HEK293 (cell line): ENCODE results near the gene A4GALT.

Experiments
- CTCF ChIA-PET: fragments of 350-600 bp; formaldehyde crosslinking; extraction: SDS; loops from one replicate; lab custom pipeline; 2021; ENCODE audit warnings: antibody characterized with exemption; lab: Yijun Ruan, JAX
- POLR2A ChIA-PET: fragments of 300-600 bp; formaldehyde crosslinking; extraction: SDS; loops from one replicate; lab custom pipeline; 2020; ENCODE audit warnings: antibody characterized with exemption, inconsistent platforms; lab: Yijun Ruan, JAX
- H3K27ac ChIP-seq: fragments of 200-500 bp; sonication (Bioruptor generic); 2 replicates; pipeline ENCODE4 v1.5.1; 2014; ENCODE audit warnings: low read depth, low read length, control low read depth, inconsistent platforms; ENCODE audit errors: extremely low read depth
- H3K36me3 ChIP-seq, 2 experiments: fragments of 200-500 bp in 1 of 2; sonication (Bioruptor generic) in 1 of 2; 1 replicate in 1 of 2; 2 replicates in 1 of 2; pipeline ENCODE4 v1.5.1; 2014 to 2017; ENCODE audit warnings: inconsistent platforms in 2 of 2, low read length in 2 of 2; ENCODE audit not compliant: control insufficient read depth in 2 of 2, insufficient read depth in 1 of 2
- H3K4me1 ChIP-seq: fragments of 200-500 bp; sonication (Bioruptor generic); 2 replicates; pipeline ENCODE4 v1.5.1; 2014; ENCODE audit warnings: mild to moderate bottlenecking, low read length, inconsistent platforms; ENCODE audit not compliant: control insufficient read depth, insufficient read depth
- H3K4me3 ChIP-seq: 2 replicates; pipeline ENCODE4 v1.5.1; 2011; ENCODE audit warnings: low read depth, mild to moderate bottlenecking, control low read depth, low read length, moderate library complexity
- H3K9me3 ChIP-seq: fragments of 200-500 bp; sonication (Bioruptor generic); 2 replicates; pipeline ENCODE4 v1.5.1; 2014; ENCODE audit warnings: low read depth, low read length, inconsistent platforms; ENCODE audit not compliant: control insufficient read depth, insufficient read depth
- GLI4 ChIP-seq: fragments of 450-650 bp; formaldehyde crosslinking; IDR thresholded peaks from 2 replicates; pipeline ENCODE4 v1.5.1; 2016; ENCODE audit warnings: missing biosample characterization, missing genetic modification characterization
- KLF9 ChIP-seq: fragments of 450-650 bp; formaldehyde crosslinking; IDR thresholded peaks from 2 replicates; pipeline ENCODE4 v1.5.1; 2016; ENCODE audit warnings: missing biosample characterization, missing genetic modification characterization, low read depth
- MZF1 ChIP-seq: fragments of 450-650 bp; formaldehyde crosslinking; IDR thresholded peaks from 2 replicates; pipeline ENCODE4 v1.5.1; 2017; ENCODE audit warnings: missing biosample characterization, missing genetic modification characterization, borderline replicate concordance
- SP2 ChIP-seq: fragments of 450-650 bp; formaldehyde crosslinking; IDR thresholded peaks from 2 replicates; pipeline ENCODE4 v1.5.1; 2016; ENCODE audit warnings: missing biosample characterization, missing genetic modification characterization
- ZBTB21 ChIP-seq: fragments of 450-650 bp; formaldehyde crosslinking; IDR thresholded peaks from 2 replicates; pipeline ENCODE4 v1.5.1; 2017; ENCODE audit warnings: missing biosample characterization, missing genetic modification characterization
- ZBTB8A ChIP-seq: fragments of 450-650 bp; formaldehyde crosslinking; IDR thresholded peaks from 2 replicates; pipeline ENCODE4 v1.5.1; 2016; ENCODE audit warnings: missing biosample characterization, missing genetic modification characterization
- ZNF169 ChIP-seq: fragments of 450-650 bp; formaldehyde crosslinking; IDR thresholded peaks from 2 replicates; pipeline ENCODE4 v1.5.1; 2016; ENCODE audit warnings: missing biosample characterization, missing genetic modification characterization
- ZNF175 ChIP-seq: fragments of 450-650 bp; formaldehyde crosslinking; IDR thresholded peaks from 2 replicates; pipeline ENCODE4 v1.5.1; 2016; ENCODE audit warnings: missing biosample characterization, missing genetic modification characterization
- ZNF184 ChIP-seq: fragments of 450-650 bp; IDR thresholded peaks from 2 replicates; pipeline ENCODE4 v1.5.1; 2018; ENCODE audit warnings: missing biosample characterization, mild to moderate bottlenecking, missing genetic modification characterization
- ZNF274 ChIP-seq, 2 experiments: fragments of 200-500 bp in 1 of 2; fragments of 450-650 bp in 1 of 2; sonication (Bioruptor generic) in 1 of 2; formaldehyde crosslinking in 1 of 2; IDR thresholded peaks; 2 replicates each; pipeline versions ENCODE4 v1.5.1 to v1.6.1; 2014 to 2016; ENCODE audit warnings: borderline replicate concordance in 1 of 2, inconsistent platforms in 1 of 2, low read length in 1 of 2, missing biosample characterization in 1 of 2, missing genetic modification characterization in 1 of 2
- ZNF324 ChIP-seq: fragments of 450-650 bp; formaldehyde crosslinking; IDR thresholded peaks from 2 replicates; pipeline ENCODE4 v1.5.1; 2016; ENCODE audit warnings: missing biosample characterization, missing genetic modification characterization
- ZNF341 ChIP-seq: fragments of 450-650 bp; formaldehyde crosslinking; IDR thresholded peaks from 2 replicates; pipeline ENCODE4; 2016; ENCODE audit warnings: low read depth, missing biosample characterization, missing genetic modification characterization
- ZNF404 ChIP-seq: fragments of 450-650 bp; formaldehyde crosslinking; IDR thresholded peaks from 2 replicates; pipeline ENCODE4 v1.5.1; 2017; ENCODE audit warnings: missing biosample characterization, missing genetic modification characterization
- ZNF660 ChIP-seq: fragments of 450-650 bp; IDR thresholded peaks from 2 replicates; pipeline ENCODE4 v1.5.1; 2018; ENCODE audit warnings: missing biosample characterization, mild to moderate bottlenecking, missing genetic modification characterization
- ZNF677 ChIP-seq: fragments of 450-650 bp; IDR thresholded peaks from 2 replicates; pipeline ENCODE4 v1.5.0; 2018; ENCODE audit warnings: missing biosample characterization, mild to moderate bottlenecking, missing genetic modification characterization, moderate library complexity
- ZNF843 ChIP-seq: fragments of 450-650 bp; formaldehyde crosslinking; IDR thresholded peaks from 2 replicates; pipeline ENCODE4 v1.5.1; 2016; ENCODE audit warnings: missing biosample characterization, missing genetic modification characterization
- TF ChIP-seq, protein P1 (sequence below): fragments of 450-650 bp; IDR thresholded peaks from 2 replicates; pipeline ENCODE4 v1.5.1; 2018; ENCODE audit warnings: missing biosample characterization, mild to moderate bottlenecking, missing genetic modification characterization
- TF ChIP-seq, protein P2 (sequence below): fragments of 450-650 bp; formaldehyde crosslinking; IDR thresholded peaks from 2 replicates; pipeline ENCODE4 v1.5.1; 2017; ENCODE audit warnings: missing biosample characterization, missing genetic modification characterization
- TF ChIP-seq, protein P3 (sequence below): fragments of 450-650 bp; formaldehyde crosslinking; IDR thresholded peaks from 2 replicates; pipeline ENCODE4 v1.5.1; 2016; ENCODE audit warnings: missing biosample characterization, missing genetic modification characterization
- TF ChIP-seq, protein P4 (sequence below): fragments of 450-650 bp; formaldehyde crosslinking; IDR thresholded peaks from 2 replicates; pipeline ENCODE4 v1.5.1; 2016; ENCODE audit warnings: missing biosample characterization, missing genetic modification characterization
- TF ChIP-seq, protein P5 (sequence below): fragments of 450-650 bp; formaldehyde crosslinking; conservative IDR thresholded peaks from 2 replicates; pipeline ENCODE4 v1.5.1; 2016; ENCODE audit warnings: low read depth, missing biosample characterization, missing genetic modification characterization

The A4GALT gene

DNA sequence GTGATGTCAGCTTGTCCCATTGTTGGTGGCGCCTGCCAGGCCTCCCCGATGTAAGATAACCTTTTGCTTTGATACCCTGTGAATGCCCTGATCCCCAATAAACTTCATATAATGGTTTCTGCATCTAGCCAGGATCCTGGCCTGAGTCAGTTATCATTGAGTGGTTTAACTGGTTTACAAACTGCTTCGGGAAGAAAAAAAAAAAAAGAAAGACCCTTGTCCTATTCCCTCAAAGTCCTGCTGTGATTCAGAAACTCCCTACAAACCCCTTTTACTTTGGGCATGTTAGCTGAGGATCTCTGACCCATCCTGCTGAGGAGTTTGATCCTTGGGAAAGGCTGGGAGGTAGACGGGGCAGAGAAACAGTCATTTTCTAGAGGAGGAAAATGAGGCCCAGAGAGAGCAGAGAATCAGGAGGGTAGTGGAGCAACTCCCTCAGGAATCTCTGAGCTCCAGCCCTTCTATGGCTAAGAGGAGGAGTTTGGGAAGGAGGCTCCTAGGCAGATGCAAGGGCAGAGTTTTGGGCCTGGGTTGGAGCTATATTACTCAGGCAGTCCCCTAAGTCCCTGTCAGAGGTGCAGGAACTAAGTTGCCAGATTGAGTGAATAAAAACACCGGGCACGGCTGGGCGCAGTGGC is 66.1 kb downstream of the A4GALT start:
- H3K4me1 ChIP-seq = no peaks in the 10 kb centered on the region
- no peak overlapping the region for H3K4me3 ChIP-seq
- ChIA-PET POLR2A (no interaction called here), CTCF (interaction anchor here (0.6 to 2.3 kb wide), 5 partner anchors 15 to 166 kb away, joined by 3 to 9 read pairs (median 3); no protein-coding TSS in a partner anchor)
- no peak overlapping the region for H3K27ac ChIP-seq
- TF ChIP-seq, protein P1, sequence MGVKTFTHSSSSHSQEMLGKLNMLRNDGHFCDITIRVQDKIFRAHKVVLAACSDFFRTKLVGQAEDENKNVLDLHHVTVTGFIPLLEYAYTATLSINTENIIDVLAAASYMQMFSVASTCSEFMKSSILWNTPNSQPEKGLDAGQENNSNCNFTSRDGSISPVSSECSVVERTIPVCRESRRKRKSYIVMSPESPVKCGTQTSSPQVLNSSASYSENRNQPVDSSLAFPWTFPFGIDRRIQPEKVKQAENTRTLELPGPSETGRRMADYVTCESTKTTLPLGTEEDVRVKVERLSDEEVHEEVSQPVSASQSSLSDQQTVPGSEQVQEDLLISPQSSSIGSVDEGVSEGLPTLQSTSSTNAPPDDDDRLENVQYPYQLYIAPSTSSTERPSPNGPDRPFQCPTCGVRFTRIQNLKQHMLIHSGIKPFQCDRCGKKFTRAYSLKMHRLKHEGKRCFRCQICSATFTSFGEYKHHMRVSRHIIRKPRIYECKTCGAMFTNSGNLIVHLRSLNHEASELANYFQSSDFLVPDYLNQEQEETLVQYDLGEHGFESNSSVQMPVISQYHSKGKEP (tag by site-specific recombination) = no peak
- TF ChIP-seq, protein P2, sequence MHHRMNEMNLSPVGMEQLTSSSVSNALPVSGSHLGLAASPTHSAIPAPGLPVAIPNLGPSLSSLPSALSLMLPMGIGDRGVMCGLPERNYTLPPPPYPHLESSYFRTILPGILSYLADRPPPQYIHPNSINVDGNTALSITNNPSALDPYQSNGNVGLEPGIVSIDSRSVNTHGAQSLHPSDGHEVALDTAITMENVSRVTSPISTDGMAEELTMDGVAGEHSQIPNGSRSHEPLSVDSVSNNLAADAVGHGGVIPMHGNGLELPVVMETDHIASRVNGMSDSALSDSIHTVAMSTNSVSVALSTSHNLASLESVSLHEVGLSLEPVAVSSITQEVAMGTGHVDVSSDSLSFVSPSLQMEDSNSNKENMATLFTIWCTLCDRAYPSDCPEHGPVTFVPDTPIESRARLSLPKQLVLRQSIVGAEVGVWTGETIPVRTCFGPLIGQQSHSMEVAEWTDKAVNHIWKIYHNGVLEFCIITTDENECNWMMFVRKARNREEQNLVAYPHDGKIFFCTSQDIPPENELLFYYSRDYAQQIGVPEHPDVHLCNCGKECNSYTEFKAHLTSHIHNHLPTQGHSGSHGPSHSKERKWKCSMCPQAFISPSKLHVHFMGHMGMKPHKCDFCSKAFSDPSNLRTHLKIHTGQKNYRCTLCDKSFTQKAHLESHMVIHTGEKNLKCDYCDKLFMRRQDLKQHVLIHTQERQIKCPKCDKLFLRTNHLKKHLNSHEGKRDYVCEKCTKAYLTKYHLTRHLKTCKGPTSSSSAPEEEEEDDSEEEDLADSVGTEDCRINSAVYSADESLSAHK = peak; percentile 46; the same call in 1 of the 2 replicates
- H3K36me3 ChIP-seq = no peaks in the 10 kb centered on the region
- no peaks in the 10 kb centered on the region for H3K9me3 ChIP-seq

DNA sequence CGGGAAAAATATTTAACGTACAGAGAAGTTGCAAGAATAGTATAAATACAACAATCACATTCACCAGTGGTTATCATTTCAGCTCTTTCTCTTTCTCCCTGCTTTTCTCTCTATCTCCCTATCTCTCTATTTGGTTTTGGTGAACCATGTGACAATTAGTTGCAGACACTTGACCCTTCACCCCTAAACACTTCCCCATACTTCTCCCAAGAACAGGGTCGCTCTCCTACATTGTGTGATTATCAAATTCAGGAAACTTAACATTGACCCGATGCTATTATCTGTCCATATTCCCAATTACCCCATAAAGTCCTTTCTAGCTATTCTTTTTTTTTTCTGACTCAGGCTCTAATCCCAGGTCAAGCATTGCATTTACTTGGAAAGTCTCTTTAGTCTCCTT is 66.7 kb downstream of the A4GALT start:
- ChIA-PET CTCF (interaction anchor here (0.6 to 1.8 kb wide), 5 partner anchors 14 to 188 kb away, joined by 3 to 9 read pairs (median 3); no protein-coding TSS in a partner anchor), POLR2A (interaction anchor here (1.7 kb wide), 1 partner anchor 39 kb away, joined by 4 read pairs; the partner anchor contains the start of gene POLDIP3)
- Histone ChIP-seq H3K4me1 (no peaks in the 10 kb centered on the region), H3K9me3 (no peaks in the 10 kb centered on the region), H3K4me3 (no peak overlapping the region), H3K27ac (no peak overlapping the region), H3K36me3 (no peaks in the 10 kb centered on the region)
- TF ChIP-seq MZF1 (tag by site-specific recombination) = no peak
- TF ChIP-seq, protein P3, sequence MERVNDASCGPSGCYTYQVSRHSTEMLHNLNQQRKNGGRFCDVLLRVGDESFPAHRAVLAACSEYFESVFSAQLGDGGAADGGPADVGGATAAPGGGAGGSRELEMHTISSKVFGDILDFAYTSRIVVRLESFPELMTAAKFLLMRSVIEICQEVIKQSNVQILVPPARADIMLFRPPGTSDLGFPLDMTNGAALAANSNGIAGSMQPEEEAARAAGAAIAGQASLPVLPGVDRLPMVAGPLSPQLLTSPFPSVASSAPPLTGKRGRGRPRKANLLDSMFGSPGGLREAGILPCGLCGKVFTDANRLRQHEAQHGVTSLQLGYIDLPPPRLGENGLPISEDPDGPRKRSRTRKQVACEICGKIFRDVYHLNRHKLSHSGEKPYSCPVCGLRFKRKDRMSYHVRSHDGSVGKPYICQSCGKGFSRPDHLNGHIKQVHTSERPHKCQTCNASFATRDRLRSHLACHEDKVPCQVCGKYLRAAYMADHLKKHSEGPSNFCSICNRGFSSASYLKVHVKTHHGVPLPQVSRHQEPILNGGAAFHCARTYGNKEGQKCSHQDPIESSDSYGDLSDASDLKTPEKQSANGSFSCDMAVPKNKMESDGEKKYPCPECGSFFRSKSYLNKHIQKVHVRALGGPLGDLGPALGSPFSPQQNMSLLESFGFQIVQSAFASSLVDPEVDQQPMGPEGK = no peak
- TF ChIP-seq ZNF169 = no peak
- TF ChIP-seq ZBTB8A (tag by site-specific recombination) = no peak
- TF ChIP-seq ZNF843 (tag by site-specific recombination) = no peak
- TF ChIP-seq ZNF660 (tag by site-specific recombination) = no peak
- TF ChIP-seq, protein P4, sequence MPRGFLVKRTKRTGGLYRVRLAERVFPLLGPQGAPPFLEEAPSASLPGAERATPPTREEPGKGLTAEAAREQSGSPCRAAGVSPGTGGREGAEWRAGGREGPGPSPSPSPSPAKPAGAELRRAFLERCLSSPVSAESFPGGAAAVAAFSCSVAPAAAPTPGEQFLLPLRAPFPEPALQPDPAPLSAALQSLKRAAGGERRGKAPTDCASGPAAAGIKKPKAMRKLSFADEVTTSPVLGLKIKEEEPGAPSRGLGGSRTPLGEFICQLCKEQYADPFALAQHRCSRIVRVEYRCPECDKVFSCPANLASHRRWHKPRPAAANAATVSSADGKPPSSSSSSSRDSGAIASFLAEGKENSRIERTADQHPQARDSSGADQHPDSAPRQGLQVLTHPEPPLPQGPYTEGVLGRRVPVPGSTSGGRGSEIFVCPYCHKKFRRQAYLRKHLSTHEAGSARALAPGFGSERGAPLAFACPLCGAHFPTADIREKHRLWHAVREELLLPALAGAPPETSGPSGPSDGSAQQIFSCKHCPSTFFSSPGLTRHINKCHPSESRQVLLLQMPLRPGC = no peak
- no peak for TF ChIP-seq ZNF404
- TF ChIP-seq ZNF324 (tag by site-specific recombination) = no peak
- TF ChIP-seq ZNF341 = no peak
- TF ChIP-seq ZNF274 (IDR thresholded peaks at IDR 0.05; ENCODE audit: low read length) = no peak
- TF ChIP-seq ZNF274 (tag by site-specific recombination; IDR thresholded peaks at IDR 0.05; ENCODE audit: borderline replicate concordance) = no peak
- TF ChIP-seq SP2 = no peak
- no peak for TF ChIP-seq ZBTB21 (tag by site-specific recombination)
- TF ChIP-seq KLF9 (tag by site-specific recombination) = no peak
- TF ChIP-seq ZNF677 (tag by site-specific recombination) = no peak
- TF ChIP-seq, protein P5, sequence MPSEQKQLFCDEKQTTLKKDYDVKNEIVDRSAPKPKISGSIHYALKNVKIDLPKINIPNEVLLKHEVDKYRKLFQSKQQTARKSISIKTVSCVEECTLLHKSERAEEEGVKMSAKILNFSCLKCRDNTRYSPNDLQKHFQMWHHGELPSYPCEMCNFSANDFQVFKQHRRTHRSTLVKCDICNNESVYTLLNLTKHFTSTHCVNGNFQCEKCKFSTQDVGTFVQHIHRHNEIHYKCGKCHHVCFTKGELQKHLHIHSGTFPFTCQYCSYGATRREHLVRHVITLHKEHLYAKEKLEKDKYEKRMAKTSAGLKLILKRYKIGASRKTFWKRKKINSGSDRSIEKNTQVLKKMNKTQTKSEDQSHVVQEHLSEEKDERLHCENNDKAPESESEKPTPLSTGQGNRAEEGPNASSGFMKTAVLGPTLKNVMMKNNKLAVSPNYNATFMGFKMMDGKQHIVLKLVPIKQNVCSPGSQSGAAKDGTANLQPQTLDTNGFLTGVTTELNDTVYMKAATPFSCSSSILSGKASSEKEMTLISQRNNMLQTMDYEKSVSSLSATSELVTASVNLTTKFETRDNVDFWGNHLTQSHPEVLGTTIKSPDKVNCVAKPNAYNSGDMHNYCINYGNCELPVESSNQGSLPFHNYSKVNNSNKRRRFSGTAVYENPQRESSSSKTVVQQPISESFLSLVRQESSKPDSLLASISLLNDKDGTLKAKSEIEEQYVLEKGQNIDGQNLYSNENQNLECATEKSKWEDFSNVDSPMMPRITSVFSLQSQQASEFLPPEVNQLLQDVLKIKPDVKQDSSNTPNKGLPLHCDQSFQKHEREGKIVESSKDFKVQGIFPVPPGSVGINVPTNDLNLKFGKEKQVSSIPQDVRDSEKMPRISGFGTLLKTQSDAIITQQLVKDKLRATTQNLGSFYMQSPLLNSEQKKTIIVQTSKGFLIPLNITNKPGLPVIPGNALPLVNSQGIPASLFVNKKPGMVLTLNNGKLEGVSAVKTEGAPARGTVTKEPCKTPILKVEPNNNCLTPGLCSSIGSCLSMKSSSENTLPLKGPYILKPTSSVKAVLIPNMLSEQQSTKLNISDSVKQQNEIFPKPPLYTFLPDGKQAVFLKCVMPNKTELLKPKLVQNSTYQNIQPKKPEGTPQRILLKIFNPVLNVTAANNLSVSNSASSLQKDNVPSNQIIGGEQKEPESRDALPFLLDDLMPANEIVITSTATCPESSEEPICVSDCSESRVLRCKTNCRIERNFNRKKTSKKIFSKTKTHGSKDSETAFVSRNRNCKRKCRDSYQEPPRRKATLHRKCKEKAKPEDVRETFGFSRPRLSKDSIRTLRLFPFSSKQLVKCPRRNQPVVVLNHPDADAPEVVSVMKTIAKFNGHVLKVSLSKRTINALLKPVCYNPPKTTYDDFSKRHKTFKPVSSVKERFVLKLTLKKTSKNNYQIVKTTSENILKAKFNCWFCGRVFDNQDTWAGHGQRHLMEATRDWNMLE (tag by site-specific recombination) = no peak
- TF ChIP-seq ZNF184 (tag by site-specific recombination) = no peak
- TF ChIP-seq ZNF175 (tag by site-specific recombination) = no peak
- no peak for TF ChIP-seq GLI4 (tag by site-specific recombination)
